Suprapubic skin (tissue), 4 donors: ENCODE measurements around the gene CHTOP.
"Not testable (repeated sequence)": the region's sequence is repeated elsewhere in the genome, so short reads cannot be mapped to it uniquely, and the experiment has no call there.

Experiments
- CTCF ChIP-seq, 2 donors: fragments of 200-600 bp in 1 of 2; fragments of 450-650 bp in 1 of 2; sonication (generic) in 1 of 2; IDR thresholded peaks; one replicate each; pipeline ENCODE4 v1.5.1; 2016 to 2019; ENCODE audit warnings: antibody characterized with exemption in 2 of 2, mild to moderate bottlenecking in 1 of 2, moderate library complexity in 1 of 2
- POLR2A ChIP-seq, 2 donors: fragments of 450-650 bp; IDR thresholded peaks; one replicate each; pipeline ENCODE4 v1.6.1; 2017; ENCODE audit warnings: antibody characterized with exemption in 2 of 2, mild to moderate bottlenecking in 2 of 2, moderate library complexity in 2 of 2
- POLR2AphosphoS5 ChIP-seq, 3 donors: sonication (generic); formaldehyde crosslinking; IDR thresholded peaks; one replicate each; pipeline ENCODE4 v1.6.1; 2017; ENCODE audit warnings: antibody characterized with exemption in 3 of 3

- TF ChIP-seq POLR2A, CTCF, POLR2AphosphoS5 (IDR thresholded peaks at IDR 0.05): not testable (repeated sequence)
Observed at GRCh38 chr1:153668672-153669071, 34.8 kb downstream of the CHTOP start.
